Large intestine (tissue), 3 donors: ENCODE results near the gene ANKAR. TPM values are rescaled to one million over a fixed set of nuclear protein-coding genes. Genes with fewer than 3 reads are reported as not detected.
"Not testable (repeated sequence)": the region's sequence is repeated elsewhere in the genome, so short reads cannot be mapped to it uniquely, and the experiment has no call there.

Experiments used
- DNase-seq, 2 donors: peaks; one replicate each; pipeline versions ENCODE4 v3.0.0 to v3.0.0-alpha.2; 2013
- H3K27ac ChIP-seq: one replicate; pipeline ENCODE4 v1.5.1; 2013; ENCODE audit warnings: low read length
- H3K27me3 ChIP-seq: 2 replicates; pipeline ENCODE4 v1.6.1; 2013; ENCODE audit warnings: low read length; ENCODE audit not compliant: control insufficient read depth, insufficient read depth
- H3K36me3 ChIP-seq: 2 replicates; pipeline ENCODE4 v1.6.1; 2013; ENCODE audit warnings: low read length; ENCODE audit not compliant: control insufficient read depth, insufficient read depth
- H3K4me1 ChIP-seq: one replicate; pipeline ENCODE4 v1.6.1; 2013; ENCODE audit warnings: low read length; ENCODE audit not compliant: control insufficient read depth, insufficient read depth
- H3K4me3 ChIP-seq: one replicate; pipeline ENCODE4 v1.5.1; 2013; ENCODE audit warnings: low read length
- H3K9me3 ChIP-seq: one replicate; pipeline ENCODE4 v1.6.1; 2013; ENCODE audit warnings: mild to moderate bottlenecking, low read depth, low read length, moderate library complexity; ENCODE audit not compliant: control insufficient read depth
- WGBS: methylation state at CpG from one replicate; pipeline ENCODE4 v1.1.5; 2013; ENCODE audit warnings: low lambda C conversion rate; ENCODE audit not compliant: insufficient coverage; 5-methylcytosine and 5-hydroxymethylcytosine counted together
- polyA plus RNA-seq: library from polyadenylated mRNA; unstranded; fragments of 120-200 nt; gene quantifications from one replicate; pipeline ENCODE4 v1.2.1, GENCODE V29; 2013

The ANKAR gene
- polyA plus RNA-seq, 1 donor = 7.7 TPM

- no CpG with 5 or more reads among the region's 7 CpGs for WGBS
- no peak for DNase-seq
- H3K27me3 ChIP-seq = no peaks in the 10 kb centered on the region
- no peak overlapping the region for H3K27ac ChIP-seq
- H3K9me3 ChIP-seq = peaks cover under 1% of the 10 kb centered on the region
- H3K4me1 ChIP-seq = peaks cover 8% of the 10 kb centered on the region
- H3K4me3 ChIP-seq = no peak overlapping the region
- H3K36me3 ChIP-seq = peaks cover 1% of the 10 kb centered on the region
Measured at GRCh38 chr2:189658306-189659212, 15.9 kb upstream of the ANKAR start.

- Histone ChIP-seq H3K9me3 (no peaks in the 10 kb centered on the region), H3K27ac (no peak overlapping the region), H3K27me3 (no peaks in the 10 kb centered on the region), H3K4me3 (no peak overlapping the region), H3K4me1 (peaks cover 8% of the 10 kb centered on the region), H3K36me3 (peaks cover 2% of the 10 kb centered on the region)
- no CpG with 5 or more reads among the region's 2 CpGs for WGBS
- DNase-seq = no peak
Measured at GRCh38 chr2:189659734-189660133, 14.7 kb upstream of the ANKAR start.

- H3K27me3 ChIP-seq = no peaks in the 10 kb centered on the region
- H3K4me3 ChIP-seq = no peak overlapping the region
- no peak overlapping the region for H3K27ac ChIP-seq
- WGBS = 24% methylated on average over 3 of the region's 4 CpGs
- peaks cover 8% of the 10 kb centered on the region for H3K4me1 ChIP-seq
- no peaks in the 10 kb centered on the region for H3K9me3 ChIP-seq
- H3K36me3 ChIP-seq = peaks cover 2% of the 10 kb centered on the region
- no peak for DNase-seq
Measured at GRCh38 chr2:189660803-189661147, 13.7 kb upstream of the ANKAR start.

- H3K9me3 ChIP-seq = no peaks in the 10 kb centered on the region
- peak within 1 kb of the TSS; percentile 98 for H3K4me3 ChIP-seq
- 0% methylated on average over 1 of the region's 46 CpGs for WGBS
- H3K36me3 ChIP-seq = peaks cover 3% of the 10 kb centered on the region
- peak; percentile 99 to 100 for DNase-seq
- H3K27ac ChIP-seq = peak within 1 kb of the TSS; percentile 71
- H3K4me1 ChIP-seq = peaks cover 8% of the 10 kb centered on the region
- H3K27me3 ChIP-seq = no peaks in the 10 kb centered on the region
Measured at GRCh38 chr2:189661148-189661956, 13.1 kb upstream of the ANKAR start, which contains the start of gene ASNSD1. TSS of gene ASNSD1 (plus strand) at chr2:189661459. CDS start at chr2:189666133, 4,674 bp downstream.

- Histone ChIP-seq H3K4me3 (peak overlapping the region; percentile 98), H3K4me1 (peaks cover 8% of the 10 kb centered on the region), H3K27me3 (no peaks in the 10 kb centered on the region), H3K27ac (no peak overlapping the region), H3K36me3 (peaks cover 7% of the 10 kb centered on the region), H3K9me3 (no peaks in the 10 kb centered on the region)
- peak in 1 of 2 donors; percentile 25 for DNase-seq
- WGBS = 0% methylated on average over 1 of the region's 9 CpGs
Measured at GRCh38 chr2:189661957-189662321, 12.5 kb upstream of the ANKAR start.

- Histone ChIP-seq H3K9me3 (no peaks in the 10 kb centered on the region), H3K36me3 (peaks cover 14% of the 10 kb centered on the region), H3K27me3 (no peaks in the 10 kb centered on the region), H3K27ac (no peak overlapping the region), H3K4me1 (peaks cover 8% of the 10 kb centered on the region), H3K4me3 (peak overlapping the region; percentile 98)
- no CpG with 5 or more reads among the region's 5 CpGs for WGBS
- DNase-seq = peak in 1 of 2 donors; percentile 7
Measured at GRCh38 chr2:189662669-189663226, 11.7 kb upstream of the ANKAR start.

GRCh38 chr2:189663319-189663718, 11.2 kb upstream of the ANKAR start:
- peaks cover 19% of the 10 kb centered on the region for H3K36me3 ChIP-seq
- not testable (repeated sequence) for H3K27ac ChIP-seq, H3K27me3 ChIP-seq, DNase-seq, H3K4me1 ChIP-seq, H3K4me3 ChIP-seq, H3K9me3 ChIP-seq
- 100% methylated on average over 1 of the region's 12 CpGs for WGBS

- DNase-seq = no peak
- Histone ChIP-seq H3K9me3 (no peaks in the 10 kb centered on the region), H3K4me3 (no peak overlapping the region), H3K27me3 (no peaks in the 10 kb centered on the region), H3K4me1 (no peaks in the 10 kb centered on the region), H3K27ac (no peak overlapping the region), H3K36me3 (peaks cover 38% of the 10 kb centered on the region)
- WGBS = no CpG with 5 or more reads among the region's 5 CpGs
Measured at GRCh38 chr2:189669913-189670312, 4.6 kb upstream of the ANKAR start.

GRCh38 chr2:189673661-189674373, 653 bp upstream of the ANKAR start:
- WGBS = no CpG with 5 or more reads among the region's 12 CpGs
- Histone ChIP-seq H3K4me3 (peak overlapping the region; percentile 40), H3K27ac (peak overlapping the region; percentile 91)

GRCh38 chr2:189676471-189676870, 2.0 kb downstream of the ANKAR start:
- H3K9me3 ChIP-seq = peaks cover 7% of the 10 kb centered on the region
- DNase-seq = no peak
- no peak overlapping the region for H3K27ac ChIP-seq
- H3K4me3 ChIP-seq = no peak overlapping the region
- WGBS = no CpG with 5 or more reads among the region's 4 CpGs
- no peaks in the 10 kb centered on the region for H3K27me3 ChIP-seq
- peaks cover 8% of the 10 kb centered on the region for H3K36me3 ChIP-seq
- no peaks in the 10 kb centered on the region for H3K4me1 ChIP-seq

More at GRCh38 chr2:189673661-189674373, 653 bp upstream of the ANKAR start:
- Histone ChIP-seq H3K27me3 (no peaks in the 10 kb centered on the region), H3K4me1 (no peaks in the 10 kb centered on the region), H3K9me3 (peaks cover 7% of the 10 kb centered on the region), H3K36me3 (peaks cover 17% of the 10 kb centered on the region)
- DNase-seq = no peak
